ENCODE measurements around the gene ZBTB48.

- no peak for TF ChIP-seq CTCF (conservative IDR thresholded peaks at IDR 0.05 in 1 of 2, IDR thresholded peaks at IDR 0.05 in 1 of 2; ENCODE audit: extremely low read depth in 1 of 2, insufficient read depth in 1 of 2, low read depth in 1 of 2, low read length in 2 of 2)
- no peak for TF ChIP-seq EZH2 (IDR thresholded peaks at IDR 0.05; ENCODE audit: borderline replicate concordance, low read length)
Observed at GRCh38 chr1:6580119-6580592, 362 bp downstream of the ZBTB48 start.

All from mammary epithelial cell (primary cell).